GM10266 (cell line): ENCODE measurements around the gene FOXI2.

Experiments used
- DNase-seq: peaks from one replicate; pipeline ENCODE4 v3.0.0; 2012; ENCODE audit errors: extremely low spot score
- TF ChIP-seq, protein P1 (sequence below): IDR thresholded peaks from 2 replicates; pipeline ENCODE4 v1.5.1; 2012; ENCODE audit warnings: mild to moderate bottlenecking, low read depth; ENCODE audit not compliant: control insufficient read depth, insufficient read depth; ENCODE audit errors: missing control alignments

The FOXI2 gene

GRCh38 chr10:127735723-127736221 is 1.2 kb upstream of the FOXI2 start:
- no peak for DNase-seq
- TF ChIP-seq, protein P1, sequence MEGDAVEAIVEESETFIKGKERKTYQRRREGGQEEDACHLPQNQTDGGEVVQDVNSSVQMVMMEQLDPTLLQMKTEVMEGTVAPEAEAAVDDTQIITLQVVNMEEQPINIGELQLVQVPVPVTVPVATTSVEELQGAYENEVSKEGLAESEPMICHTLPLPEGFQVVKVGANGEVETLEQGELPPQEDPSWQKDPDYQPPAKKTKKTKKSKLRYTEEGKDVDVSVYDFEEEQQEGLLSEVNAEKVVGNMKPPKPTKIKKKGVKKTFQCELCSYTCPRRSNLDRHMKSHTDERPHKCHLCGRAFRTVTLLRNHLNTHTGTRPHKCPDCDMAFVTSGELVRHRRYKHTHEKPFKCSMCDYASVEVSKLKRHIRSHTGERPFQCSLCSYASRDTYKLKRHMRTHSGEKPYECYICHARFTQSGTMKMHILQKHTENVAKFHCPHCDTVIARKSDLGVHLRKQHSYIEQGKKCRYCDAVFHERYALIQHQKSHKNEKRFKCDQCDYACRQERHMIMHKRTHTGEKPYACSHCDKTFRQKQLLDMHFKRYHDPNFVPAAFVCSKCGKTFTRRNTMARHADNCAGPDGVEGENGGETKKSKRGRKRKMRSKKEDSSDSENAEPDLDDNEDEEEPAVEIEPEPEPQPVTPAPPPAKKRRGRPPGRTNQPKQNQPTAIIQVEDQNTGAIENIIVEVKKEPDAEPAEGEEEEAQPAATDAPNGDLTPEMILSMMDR: no peak

DNA sequence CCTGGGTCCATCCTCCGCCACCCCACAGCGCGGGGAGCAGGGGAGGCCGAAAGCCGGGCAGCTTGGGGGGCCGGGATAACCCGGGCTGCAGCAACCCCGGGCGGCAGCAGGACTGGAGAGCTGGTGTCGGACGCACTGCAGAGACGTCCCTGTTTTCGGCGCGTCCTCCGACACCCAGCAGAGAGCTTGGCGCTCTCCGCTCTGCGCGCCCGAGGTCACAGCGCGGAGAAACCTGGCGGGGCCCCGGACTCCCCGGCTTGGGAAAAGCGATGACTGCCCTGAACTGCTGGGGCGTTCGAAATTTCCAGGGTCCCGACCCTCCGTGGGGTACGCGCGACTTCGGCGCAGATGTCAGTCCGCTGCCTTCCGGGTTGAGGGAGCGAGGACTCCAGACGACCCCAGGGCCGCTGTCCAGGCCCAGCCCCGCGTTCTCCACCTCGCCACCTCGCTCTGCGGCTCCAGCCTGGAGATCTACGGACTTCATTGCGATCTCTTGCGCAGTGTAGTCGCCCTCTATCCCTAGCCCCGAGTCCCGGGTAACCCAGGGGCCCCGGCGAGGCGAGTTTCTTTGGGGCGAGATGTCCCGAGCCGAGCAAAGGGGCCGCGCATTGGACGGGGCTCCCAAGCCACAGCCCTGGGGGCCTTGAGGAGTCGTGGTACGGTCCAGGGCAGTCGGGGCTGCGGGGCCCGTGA is 617 bp upstream of the FOXI2 start:
- DNase-seq: no peak

GRCh38 chr10:127737563-127738511 is 852 bp downstream of the FOXI2 start:
- DNase-seq: no peak
- TF ChIP-seq, protein P1: no peak

More for the DNA sequence above, 617 bp upstream of the FOXI2 start:
- TF ChIP-seq, protein P1: no peak

DNA sequence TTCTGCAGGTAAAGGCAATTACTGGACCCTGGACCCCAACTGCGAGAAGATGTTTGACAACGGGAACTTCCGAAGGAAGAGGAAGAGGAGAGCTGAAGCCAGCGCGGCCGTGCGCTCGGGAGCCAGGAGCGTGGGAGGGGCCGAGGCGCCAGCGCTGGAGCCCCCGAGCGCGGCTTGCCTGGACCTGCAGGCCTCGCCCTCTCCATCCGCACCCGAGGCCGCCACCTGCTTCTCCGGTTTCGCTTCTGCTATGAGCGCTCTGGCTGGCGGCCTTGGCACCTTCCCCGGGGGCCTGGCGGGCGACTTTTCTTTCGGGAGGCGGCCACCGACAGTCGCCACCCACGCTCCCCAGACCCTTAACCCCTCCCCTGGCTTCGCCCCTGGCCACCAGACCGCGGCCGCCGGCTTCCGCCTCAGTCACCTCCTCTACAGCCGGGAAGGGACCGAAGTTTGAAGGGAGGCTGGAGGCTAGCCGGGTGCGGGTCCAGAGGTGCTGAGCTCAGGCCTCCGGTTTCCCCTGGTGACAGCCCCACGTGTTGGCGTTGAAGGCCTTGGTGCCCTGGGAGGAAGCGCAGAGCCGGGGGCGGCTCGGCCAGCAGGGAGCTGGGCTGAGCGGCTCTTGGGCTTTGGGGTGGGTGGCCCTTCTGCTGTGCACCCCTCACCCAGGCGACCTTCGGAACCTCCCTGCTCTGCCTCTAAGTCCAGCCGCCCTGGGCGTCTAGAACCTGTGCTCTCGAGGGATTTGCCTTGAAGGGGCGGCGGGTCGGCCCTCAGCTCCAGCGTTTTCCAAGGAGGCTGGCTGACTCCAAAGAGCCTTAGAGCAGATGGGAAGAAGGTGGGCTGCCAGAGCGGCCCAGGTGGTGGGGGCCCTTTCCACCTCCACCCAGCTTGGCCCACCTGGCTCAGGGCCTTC is 1.8 kb downstream of the FOXI2 start:
- TF ChIP-seq, protein P1: no peak
- peak; percentile 12 for DNase-seq

DNA sequence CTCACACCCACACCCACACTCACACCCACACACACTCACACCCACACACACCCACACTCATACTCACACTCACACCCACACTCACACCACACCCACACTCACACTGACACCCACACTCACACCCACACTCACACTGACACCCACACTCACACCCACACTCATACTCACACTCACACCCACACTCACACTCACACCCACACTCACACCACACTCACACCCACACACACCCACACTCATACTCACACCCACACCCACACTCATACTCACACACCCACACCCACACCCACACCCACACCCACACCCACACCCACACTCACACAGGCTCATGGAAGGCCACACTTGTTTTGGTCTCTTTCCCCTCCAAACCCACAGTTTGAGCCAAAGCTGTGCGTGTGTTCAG is 2.9 kb downstream of the FOXI2 start:
- TF ChIP-seq, protein P1: no peak

DNA sequence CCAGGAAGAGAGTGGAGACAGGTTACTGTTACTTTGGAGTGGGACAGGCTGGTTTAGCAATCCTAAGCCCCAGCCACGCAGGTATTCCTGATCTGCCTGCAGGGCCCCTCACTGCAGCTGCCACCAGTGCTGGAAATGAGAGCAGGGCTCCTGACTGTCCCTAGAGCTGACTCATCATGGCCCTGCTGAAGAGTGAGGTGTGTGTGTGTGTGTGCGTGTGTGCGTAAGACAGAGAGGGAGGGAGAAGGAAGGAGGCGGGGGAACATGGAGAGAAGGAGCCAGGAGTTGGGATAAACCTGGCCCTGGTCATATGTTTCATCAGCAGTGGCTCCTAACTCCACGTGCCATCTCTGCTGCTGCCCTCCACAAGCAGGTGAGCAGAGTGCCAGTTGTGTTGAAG is 3.6 kb downstream of the FOXI2 start:
- TF ChIP-seq, protein P1: no peak
- DNase-seq: no peak

More for the DNA sequence above, 2.9 kb downstream of the FOXI2 start:
- no peak for DNase-seq
